Measurements from ENCODE around the gene PACS2. TPM values are rescaled to one million over a fixed set of nuclear protein-coding genes. Genes with fewer than 3 reads are reported as not detected.

The PACS2 gene
- total and polyA plus RNA-seq, 2 of the 4 experiments (the other 2 are of a cell fraction), result 15.6 to 32.2 TPM

DNA sequence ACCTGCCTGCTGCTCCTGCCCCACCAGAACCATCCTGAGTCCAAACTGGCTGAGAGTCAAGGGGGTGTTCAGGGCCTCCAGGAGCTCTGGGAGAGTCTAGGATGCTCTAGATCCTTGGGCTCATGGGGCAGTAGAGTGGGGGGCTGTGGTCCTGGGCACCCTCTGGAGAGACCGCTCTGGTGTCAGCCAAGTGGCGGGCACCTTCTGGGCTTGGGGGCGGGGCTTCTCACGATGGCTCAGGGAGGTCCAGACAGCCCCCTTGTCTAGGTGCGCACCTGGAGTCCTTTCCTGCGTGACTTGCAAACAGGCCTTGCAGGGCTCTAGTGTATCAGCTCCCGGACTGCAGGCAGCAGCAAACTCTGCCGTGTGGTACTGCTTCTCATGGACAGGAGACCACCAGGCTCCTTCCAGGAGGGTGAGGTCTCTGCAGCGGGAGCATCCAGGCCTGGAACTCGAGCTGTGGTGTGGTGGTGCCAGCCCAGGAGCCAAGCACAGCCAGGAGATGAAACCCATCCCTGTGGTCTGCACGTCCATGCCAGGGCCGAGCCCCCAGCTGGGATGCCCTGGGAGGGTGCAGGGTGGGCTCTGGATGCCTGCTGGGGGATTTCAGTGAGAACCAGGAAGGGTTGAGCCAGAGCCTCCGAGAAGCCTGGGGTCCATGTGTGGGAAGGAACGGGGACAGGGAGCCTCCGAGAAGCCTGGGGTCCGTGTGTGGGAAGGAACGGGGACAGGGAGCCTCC, 15.0 kb downstream of the PACS2 start:
- no peak overlapping the region for H3K14ac ChIP-seq (replicated peaks; ENCODE audit: low read depth, low read length)
- H3K27me3 ChIP-seq (ENCODE audit: control insufficient read depth, insufficient read depth, low read length), result no peaks in the 10 kb centered on the region
- H3K36me3 ChIP-seq (ENCODE audit: control insufficient read depth, insufficient read depth, low read length), result no peaks in the 10 kb centered on the region; the same call in 1 of the 2 replicates
- no peak overlapping the region for H2BK5ac ChIP-seq (ENCODE audit: low read depth, low read length, poor library complexity, severe bottlenecking)
- no peak overlapping the region for H3K9ac ChIP-seq (ENCODE audit: low read depth, low read length)
- H2BK15ac ChIP-seq (ENCODE audit: low read depth, low read length), result no peak overlapping the region
- peaks cover 64% of the 10 kb centered on the region for H4K20me1 ChIP-seq (ENCODE audit: insufficient read depth, low read length)
- no peak overlapping the region for H2AFZ ChIP-seq (replicated peaks; ENCODE audit: low read length, poor library complexity)
- ChIA-PET POLR2A (ENCODE audit: unreplicated experiment) (no interaction called here), CTCF (no interaction called here)
- TF ChIP-seq CEBPB (IDR thresholded peaks at IDR 0.05; ENCODE audit: low read depth, low read length) (no peak), MXI1 (IDR thresholded peaks at IDR 0.05; ENCODE audit: borderline replicate concordance, low read depth, low read length) (no peak), MAFK (IDR thresholded peaks at IDR 0.05; ENCODE audit: low read depth, low read length) (no peak), POLR2A (IDR thresholded peaks at IDR 0.05; ENCODE audit: low read depth, low read length) (no peak), SMC3 (IDR thresholded peaks at IDR 0.05; ENCODE audit: low read depth, low read length) (no peak), RFX5 (IDR thresholded peaks at IDR 0.05; ENCODE audit: low read depth, low read length) (no peak)
- TF ChIP-seq, protein P1, sequence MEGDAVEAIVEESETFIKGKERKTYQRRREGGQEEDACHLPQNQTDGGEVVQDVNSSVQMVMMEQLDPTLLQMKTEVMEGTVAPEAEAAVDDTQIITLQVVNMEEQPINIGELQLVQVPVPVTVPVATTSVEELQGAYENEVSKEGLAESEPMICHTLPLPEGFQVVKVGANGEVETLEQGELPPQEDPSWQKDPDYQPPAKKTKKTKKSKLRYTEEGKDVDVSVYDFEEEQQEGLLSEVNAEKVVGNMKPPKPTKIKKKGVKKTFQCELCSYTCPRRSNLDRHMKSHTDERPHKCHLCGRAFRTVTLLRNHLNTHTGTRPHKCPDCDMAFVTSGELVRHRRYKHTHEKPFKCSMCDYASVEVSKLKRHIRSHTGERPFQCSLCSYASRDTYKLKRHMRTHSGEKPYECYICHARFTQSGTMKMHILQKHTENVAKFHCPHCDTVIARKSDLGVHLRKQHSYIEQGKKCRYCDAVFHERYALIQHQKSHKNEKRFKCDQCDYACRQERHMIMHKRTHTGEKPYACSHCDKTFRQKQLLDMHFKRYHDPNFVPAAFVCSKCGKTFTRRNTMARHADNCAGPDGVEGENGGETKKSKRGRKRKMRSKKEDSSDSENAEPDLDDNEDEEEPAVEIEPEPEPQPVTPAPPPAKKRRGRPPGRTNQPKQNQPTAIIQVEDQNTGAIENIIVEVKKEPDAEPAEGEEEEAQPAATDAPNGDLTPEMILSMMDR (conservative IDR thresholded peaks at IDR 0.05; ENCODE audit: low read depth, low read length), result no peak
- TF ChIP-seq, protein P2, sequence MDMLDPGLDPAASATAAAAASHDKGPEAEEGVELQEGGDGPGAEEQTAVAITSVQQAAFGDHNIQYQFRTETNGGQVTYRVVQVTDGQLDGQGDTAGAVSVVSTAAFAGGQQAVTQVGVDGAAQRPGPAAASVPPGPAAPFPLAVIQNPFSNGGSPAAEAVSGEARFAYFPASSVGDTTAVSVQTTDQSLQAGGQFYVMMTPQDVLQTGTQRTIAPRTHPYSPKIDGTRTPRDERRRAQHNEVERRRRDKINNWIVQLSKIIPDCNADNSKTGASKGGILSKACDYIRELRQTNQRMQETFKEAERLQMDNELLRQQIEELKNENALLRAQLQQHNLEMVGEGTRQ (IDR thresholded peaks at IDR 0.05; ENCODE audit: low read depth, low read length), result no peak
- no peak overlapping the region for H3K56ac ChIP-seq (ENCODE audit: extremely low read depth, insufficient read depth, low read length)
- no peak for ATAC-seq (ENCODE audit: low read depth)
- no TSS peak for BruUV-seq (replicated peaks)
- no peak overlapping the region for H2BK120ac ChIP-seq (ENCODE audit: low read depth, low read length)
- no peaks in the 10 kb centered on the region; the same call in 1 of the 2 replicates for H3K9me3 ChIP-seq (ENCODE audit: control insufficient read depth, insufficient read depth, low read length)
- no peak overlapping the region for H3K23ac ChIP-seq (ENCODE audit: low read depth, low read length)
- intact Hi-C loops (cut with micrococcal nuclease) (no loop called here), in situ Hi-C loops (cut with MboI; ENCODE audit: low sequenced_read_pairs) (no loop called here), dilution Hi-C loops (cut with HindIII; ENCODE audit: low sequenced_read_pairs, unreplicated experiment) (no loop called here)
- 81% methylated on average over 8 of the region's 17 CpGs; no CpG with 5 or more reads in 1 of the 2 experiments for WGBS, 2 experiments (ENCODE audit: extremely low coverage in 2 of 2, insufficient read length in 1 of 2)
- H4K5ac ChIP-seq (ENCODE audit: low read depth, low read length), result no peak overlapping the region
- H2BK20ac ChIP-seq (ENCODE audit: low read depth, low read length), result no peak overlapping the region
- H3K4me1 ChIP-seq (ENCODE audit: control insufficient read depth, insufficient read depth, low read length), result peaks cover 5% of the 10 kb centered on the region; the same call in 1 of the 2 replicates
- peaks cover 7% of the 10 kb centered on the region; the same call in 1 of the 2 replicates for H3K9me1 ChIP-seq (ENCODE audit: insufficient read depth, low read length)
- no peak overlapping the region for H3K4me2 ChIP-seq (ENCODE audit: low read depth, low read length)
- no peak overlapping the region for H4K91ac ChIP-seq (ENCODE audit: insufficient read depth, low read depth, low read length)
- no peak overlapping the region for H3K18ac ChIP-seq (ENCODE audit: low read depth, low read length)
- peaks cover 11 to 70% of the 10 kb centered on the region in 2 experiments for H3K79me1 ChIP-seq (ENCODE audit: low read depth in 1 of 2, low read length in 2 of 2)
- H3K4me3 ChIP-seq (ENCODE audit: insufficient read depth, low read depth, low read length), result no peak overlapping the region
- no peak overlapping the region for H2AK9ac ChIP-seq (replicated peaks; ENCODE audit: low read depth, low read length, poor library complexity)
- no peak overlapping the region for H3K27ac ChIP-seq (ENCODE audit: insufficient read depth, low read length)
- no peak overlapping the region for H4K8ac ChIP-seq (ENCODE audit: low read depth in 2 of 2, low read length in 2 of 2)
- no peak overlapping the region for H3K4ac ChIP-seq (ENCODE audit: low read depth, low read length)
- DNase-seq, result no peak
- H2AK5ac ChIP-seq (ENCODE audit: low read depth, low read length), result no peak overlapping the region

All from IMR-90 (cell line).